Transverse colon (tissue), 3 donors: ENCODE results near the gene NOLC1.

Experiments used
- POLR2A ChIP-seq: fragments of 450-650 bp; IDR thresholded peaks from one replicate; pipeline ENCODE4 v1.6.1; 2016; ENCODE audit warnings: antibody characterized with exemption, mild to moderate bottlenecking, moderate library complexity
- TF ChIP-seq, protein P1 (sequence below), 5 experiments: fragments of 200-600 bp in 3 of 5; fragments of 450-650 bp in 2 of 5; sonication (generic) in 3 of 5; IDR thresholded peaks; 1 replicate in 2 of 5; 2 replicates in 3 of 5; pipeline ENCODE4 v1.5.1; 2016 to 2017; ENCODE audit warnings: antibody characterized with exemption in 5 of 5, inconsistent platforms in 3 of 5, mild to moderate bottlenecking in 2 of 5, moderate library complexity in 1 of 5

- TF ChIP-seq, protein P1, sequence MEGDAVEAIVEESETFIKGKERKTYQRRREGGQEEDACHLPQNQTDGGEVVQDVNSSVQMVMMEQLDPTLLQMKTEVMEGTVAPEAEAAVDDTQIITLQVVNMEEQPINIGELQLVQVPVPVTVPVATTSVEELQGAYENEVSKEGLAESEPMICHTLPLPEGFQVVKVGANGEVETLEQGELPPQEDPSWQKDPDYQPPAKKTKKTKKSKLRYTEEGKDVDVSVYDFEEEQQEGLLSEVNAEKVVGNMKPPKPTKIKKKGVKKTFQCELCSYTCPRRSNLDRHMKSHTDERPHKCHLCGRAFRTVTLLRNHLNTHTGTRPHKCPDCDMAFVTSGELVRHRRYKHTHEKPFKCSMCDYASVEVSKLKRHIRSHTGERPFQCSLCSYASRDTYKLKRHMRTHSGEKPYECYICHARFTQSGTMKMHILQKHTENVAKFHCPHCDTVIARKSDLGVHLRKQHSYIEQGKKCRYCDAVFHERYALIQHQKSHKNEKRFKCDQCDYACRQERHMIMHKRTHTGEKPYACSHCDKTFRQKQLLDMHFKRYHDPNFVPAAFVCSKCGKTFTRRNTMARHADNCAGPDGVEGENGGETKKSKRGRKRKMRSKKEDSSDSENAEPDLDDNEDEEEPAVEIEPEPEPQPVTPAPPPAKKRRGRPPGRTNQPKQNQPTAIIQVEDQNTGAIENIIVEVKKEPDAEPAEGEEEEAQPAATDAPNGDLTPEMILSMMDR (IDR thresholded peaks at IDR 0.05), result no peak
- TF ChIP-seq POLR2A, result no peak
Observed at GRCh38 chr10:102146971-102147428, 5.2 kb upstream of the NOLC1 start.
